ENCODE measurements around the gene LRP3.
A peak's percentile ranks its signal among the peaks of the same experiment; 100 is the strongest.
"Not testable (repeated sequence)": the region's sequence is repeated elsewhere in the genome, so short reads cannot be mapped to it uniquely, and the experiment has no call there.

LRP3 gene

GRCh38 chr19:33220115-33220514, 26.0 kb downstream of the LRP3 start:
- no peak for DNase-seq

DNA sequence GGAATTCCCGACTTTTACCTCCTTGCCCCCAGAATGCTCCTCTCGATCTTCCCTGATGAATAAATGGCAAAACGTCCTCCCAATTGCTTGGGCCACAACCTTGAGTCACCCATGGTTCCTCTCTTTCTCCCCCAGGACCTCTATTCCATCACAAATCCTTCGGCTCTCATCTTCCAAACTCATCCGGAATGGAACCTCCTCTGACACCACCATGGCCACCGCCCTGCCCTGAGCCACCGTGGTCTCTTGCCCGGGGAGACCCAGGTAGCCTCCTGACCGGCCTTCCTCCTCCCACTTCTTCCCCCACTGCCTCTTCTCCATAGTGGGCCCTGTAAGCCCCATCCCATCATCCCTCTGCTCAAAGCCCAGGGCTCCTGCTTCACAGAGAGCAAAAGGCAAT, 26.6 kb downstream of the LRP3 start:
- no peak for DNase-seq

- no peak for DNase-seq
Observed at GRCh38 chr19:33221638-33222037, 27.5 kb downstream of the LRP3 start.

DNA sequence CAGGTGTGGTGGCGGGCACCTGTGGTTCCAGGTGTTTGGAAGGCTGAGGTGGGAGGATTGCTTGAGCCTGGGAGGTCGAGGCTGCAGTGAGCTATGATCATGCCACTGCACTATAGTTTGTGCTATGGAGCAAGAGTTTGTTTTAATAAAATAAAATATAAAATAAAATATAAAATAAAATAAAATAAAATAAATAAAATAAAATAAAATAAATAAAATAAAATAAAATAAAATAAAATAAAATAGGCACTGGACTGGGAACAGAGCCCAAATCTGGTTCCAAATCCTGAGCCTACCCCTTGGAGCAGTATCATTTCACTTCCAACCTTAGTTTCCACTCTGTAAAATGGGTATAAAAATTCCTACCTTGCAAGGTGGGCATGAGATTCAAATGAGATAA, 28.1 kb downstream of the LRP3 start:
- not testable (repeated sequence) for DNase-seq

GRCh38 chr19:33224694-33225457, 30.7 kb downstream of the LRP3 start:
- DNase-seq: no peak

DNA sequence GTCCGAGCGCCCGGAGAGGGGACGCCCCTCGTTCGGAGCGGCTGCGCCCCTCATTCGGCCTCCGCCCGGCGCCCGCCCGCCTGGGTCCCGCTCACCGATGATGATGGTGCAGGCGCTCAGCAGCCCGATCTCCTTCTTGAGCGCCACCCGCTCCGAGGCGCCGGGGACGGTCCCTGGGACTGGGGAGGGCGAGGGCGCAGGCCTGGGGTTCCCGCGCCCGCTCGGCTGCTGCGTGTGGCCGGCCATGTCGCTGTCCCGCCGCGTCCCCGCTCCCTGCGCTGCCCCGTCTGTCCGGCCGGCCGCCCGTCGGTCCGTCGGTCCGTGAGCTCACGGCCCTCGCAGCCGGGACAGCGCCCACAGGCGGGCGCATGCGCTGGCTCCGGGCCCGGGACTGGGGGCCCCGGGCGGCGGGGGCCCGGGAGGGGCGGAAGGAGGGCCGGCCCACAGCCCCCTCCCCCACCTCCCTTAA, 31.4 kb downstream of the LRP3 start, which contains the start of gene SLC7A10:
Gene SLC7A10 (minus strand): TSS at position 393 of the 469 bp plus-strand sequence. CDS start 147 bp downstream, at position 246.
- DNase-seq: no peak

- no peak for DNase-seq
Observed at GRCh38 chr19:33226550-33227241, 32.6 kb downstream of the LRP3 start.

- no peak for DNase-seq
Observed at GRCh38 chr19:33227242-33227650, 33.1 kb downstream of the LRP3 start.

DNA sequence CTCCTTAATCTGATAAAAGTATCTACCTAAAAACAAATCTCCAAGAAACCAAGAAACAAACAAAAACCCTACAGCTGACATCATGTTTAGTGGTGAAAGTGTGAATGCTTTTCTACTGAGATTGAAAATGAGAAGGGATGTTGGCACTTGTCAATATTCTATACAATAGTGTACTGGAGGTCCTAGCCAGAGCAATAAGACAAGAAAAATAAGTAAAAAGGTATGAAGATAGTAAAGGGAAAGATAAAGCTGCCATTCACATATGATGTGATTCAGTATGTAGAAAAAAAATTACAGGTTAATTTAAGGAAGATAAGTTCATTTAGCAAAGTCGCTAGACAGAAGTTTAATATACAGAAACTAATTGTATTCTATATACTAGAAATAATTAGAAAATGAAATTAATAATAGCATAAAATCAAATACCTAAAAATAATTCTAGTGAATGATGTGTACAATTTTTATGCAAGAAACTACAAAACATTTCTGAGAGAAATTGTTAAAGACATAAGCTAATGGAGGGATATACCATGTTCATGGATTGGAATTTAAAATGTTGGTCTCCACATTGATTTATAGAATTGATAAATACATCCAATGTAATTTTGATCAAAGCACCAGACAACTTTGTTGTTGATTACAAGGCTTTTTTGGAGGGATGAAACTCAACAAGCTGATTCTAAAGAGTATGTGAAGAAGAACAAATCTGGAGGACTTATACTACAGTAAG, 33.9 kb downstream of the LRP3 start:
- no peak for DNase-seq

DNA sequence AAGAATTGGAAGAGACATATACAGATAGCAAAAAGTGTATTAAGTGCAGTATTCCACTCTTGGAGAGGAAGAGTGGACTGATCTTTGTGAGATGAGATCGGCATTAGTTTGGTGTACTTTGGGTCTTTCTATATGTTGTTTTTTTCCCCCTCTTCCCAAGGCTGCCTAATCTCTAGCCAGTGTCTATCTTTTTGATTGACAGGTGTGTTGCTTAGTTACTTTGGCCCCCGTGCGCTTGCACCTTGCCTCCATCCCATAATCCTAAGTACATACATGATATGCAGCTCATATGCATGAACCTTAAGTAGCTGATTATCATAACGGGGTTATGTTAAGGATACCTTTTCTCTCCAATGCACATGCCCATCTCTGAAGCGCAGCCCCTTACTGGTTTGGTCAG, 35.8 kb downstream of the LRP3 start:
- no peak for DNase-seq

DNA sequence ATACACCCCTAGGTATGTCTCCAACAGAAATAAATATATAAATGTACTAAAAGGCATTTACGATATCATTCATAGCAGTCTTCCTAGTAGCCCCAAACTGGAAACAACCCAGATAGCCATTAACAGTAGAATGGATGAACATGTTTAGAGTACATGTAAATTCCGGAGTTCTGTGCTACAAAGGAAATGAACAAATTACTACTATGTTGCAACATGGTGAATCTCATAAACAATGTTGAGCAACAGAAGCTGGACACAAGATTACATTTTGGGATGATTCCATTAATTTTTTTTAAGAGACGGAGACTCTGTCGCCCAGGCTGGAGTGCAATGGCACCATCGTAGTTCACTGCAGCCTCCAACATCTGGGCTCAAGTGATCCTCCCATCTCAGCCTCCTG, 37.4 kb downstream of the LRP3 start:
- DNase-seq: no peak

DNA sequence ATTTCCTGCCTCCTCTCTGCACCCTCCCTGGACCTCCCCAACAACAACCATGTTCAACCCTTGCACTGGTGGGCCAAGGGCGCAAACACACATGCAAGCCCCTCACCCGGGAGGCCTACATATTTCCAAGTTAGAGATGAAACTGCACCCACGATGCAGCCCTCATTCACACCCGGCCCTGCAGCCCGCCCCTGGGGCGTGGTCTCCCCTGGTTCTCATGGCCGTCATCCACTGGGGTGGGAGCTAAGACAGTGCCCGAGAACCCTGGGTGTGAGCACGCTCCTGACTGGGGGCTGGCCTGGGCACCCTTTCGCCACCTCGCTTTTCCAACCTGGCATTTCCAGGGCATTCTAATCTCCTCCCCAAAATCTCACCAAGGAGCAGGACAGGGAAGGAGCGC, 38.5 kb downstream of the LRP3 start:
- DNase-seq: no peak

DNA sequence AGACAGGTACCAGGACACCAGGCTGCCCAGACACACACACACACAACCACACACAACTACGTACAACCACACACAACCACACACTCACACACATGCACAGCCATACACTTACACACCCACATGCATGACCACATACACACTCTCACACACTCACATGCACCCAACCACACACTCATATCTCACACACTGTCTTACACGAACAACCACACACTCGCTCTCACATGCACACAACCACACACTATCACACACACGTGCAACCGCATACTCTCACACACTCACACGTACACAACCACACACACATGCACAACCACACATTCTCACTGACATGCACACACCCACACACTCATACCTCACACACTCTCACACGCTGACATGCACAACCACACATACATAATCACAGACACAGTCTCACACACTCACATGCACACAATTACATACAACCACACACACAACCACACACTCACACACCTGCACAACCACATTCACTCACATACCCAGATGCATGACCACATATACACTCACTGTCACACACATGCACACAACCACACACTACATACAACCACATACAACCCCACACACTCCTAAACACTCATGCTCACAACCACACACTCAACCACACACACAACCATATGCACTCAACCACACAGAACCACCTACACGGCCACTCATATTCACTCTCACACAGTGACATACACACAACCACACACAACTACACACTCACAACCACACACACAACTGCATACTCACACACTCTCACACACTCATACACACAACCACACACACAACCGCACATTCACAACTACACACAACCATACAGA, 39.1 kb downstream of the LRP3 start:
- DNase-seq: no peak

DNA sequence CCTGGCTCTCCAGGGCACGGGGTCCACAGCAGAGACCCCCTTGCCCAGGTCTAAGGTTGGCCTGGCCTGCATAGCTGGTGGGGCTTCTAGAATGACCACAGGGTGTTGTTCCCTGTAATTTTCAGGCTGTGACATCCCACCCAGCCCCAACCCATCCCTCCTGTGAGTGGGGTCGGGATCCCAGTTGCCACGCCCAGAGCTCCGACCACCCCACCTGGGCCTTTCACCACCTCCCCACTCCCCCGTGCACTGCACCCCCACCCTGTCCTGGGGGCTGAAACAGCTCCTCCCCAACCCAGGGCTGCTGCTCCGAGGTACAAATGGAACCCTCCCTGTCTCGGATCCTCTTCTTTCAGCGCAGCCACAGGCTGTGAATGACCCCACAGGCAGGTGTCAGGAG, 40.0 kb downstream of the LRP3 start:
- no peak for DNase-seq

DNA sequence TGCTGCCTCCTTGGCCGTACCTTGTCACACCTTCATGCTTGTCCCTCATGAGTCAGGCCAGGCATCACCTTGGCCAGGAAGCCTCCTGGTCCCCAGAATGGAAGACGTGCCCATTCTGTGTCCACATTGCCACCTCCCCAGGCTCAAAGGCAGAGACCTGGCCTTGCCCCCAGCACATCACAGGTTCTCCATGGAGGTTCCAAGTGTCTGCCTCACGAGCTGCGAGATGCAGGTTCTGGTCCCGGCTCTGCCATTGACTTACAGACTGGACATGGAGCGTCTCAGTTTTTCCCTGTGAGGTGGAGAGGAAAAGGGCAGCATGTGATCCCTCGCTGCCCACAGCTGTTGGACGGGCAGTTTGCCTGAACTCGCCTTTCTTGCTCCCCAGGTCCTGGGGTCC, 40.6 kb downstream of the LRP3 start:
- DNase-seq: no peak

- peak; percentile 46 to 47 for DNase-seq
Observed at GRCh38 chr19:33235269-33235995, 41.3 kb downstream of the LRP3 start.

GRCh38 chr19:33235996-33236350, 41.8 kb downstream of the LRP3 start:
- DNase-seq: no peak

DNA sequence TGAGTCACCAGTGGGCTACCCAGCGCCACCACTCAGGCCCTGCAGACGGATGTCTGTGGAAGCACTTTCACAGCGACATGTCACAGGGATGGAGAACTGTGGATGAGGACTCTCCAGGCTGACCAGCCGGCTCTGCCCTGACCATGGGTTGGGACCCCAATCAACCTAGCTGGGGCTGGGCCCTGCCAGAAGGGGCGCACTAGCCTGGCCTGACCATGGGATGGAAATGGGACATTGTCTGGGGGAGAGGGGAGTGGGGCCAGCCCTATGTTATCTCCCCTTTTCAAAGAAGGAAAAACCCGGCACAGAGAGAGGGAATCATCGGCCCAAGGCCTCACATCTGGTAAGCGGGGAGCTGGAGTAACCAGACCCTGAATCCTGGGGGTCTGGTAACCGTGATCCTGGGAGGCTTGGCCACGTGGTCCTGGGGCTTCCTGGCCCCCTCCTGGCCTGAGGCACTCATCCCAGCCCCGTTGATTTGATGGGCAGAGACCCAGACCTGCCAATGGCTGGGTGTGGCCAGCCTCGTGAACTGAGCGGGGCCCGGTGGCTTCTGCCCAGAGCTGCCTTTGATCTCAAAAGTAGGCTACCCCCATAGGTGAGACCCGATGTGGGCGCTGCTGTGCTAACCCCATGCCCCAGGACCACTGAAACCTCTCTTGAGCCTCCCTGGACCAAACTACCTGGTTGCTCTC, 42.7 kb downstream of the LRP3 start:
- no peak for DNase-seq

GRCh38 chr19:33238481-33239149, 44.5 kb downstream of the LRP3 start:
- no peak for DNase-seq

- no peak for DNase-seq
Observed at GRCh38 chr19:33239223-33239975, 45.3 kb downstream of the LRP3 start.
